GM23338 (cell line): ENCODE results near the gene CSNK2B. TPM values are rescaled to one million over a fixed set of nuclear protein-coding genes. Genes with fewer than 3 reads are reported as not detected.
A peak's percentile ranks its signal among the peaks of the same experiment; 100 is the strongest.

Experiments
- ATAC-seq: fragments of 200-7000 bp; cut with Tn5 transposase; 3 replicates; pipeline ENCODE4 v1.9.1; 2020
- DNase-seq: peaks from one replicate; pipeline ENCODE4 v3.0.0-alpha.2; 2015; ENCODE audit warnings: low spot score
- H2AFZ ChIP-seq: fragments of 200-600 bp; sonication (generic); 2 replicates; pipeline ENCODE4 v1.8.0; 2016; ENCODE audit warnings: antibody characterized with exemption, mild to moderate bottlenecking, moderate library complexity
- H3F3A ChIP-seq: fragments of 200-600 bp; sonication (generic); replicated peaks from 2 replicates; pipeline ENCODE4 v1.8.0; 2017; ENCODE audit warnings: antibody characterized with exemption, mixed run types, low read depth
- H3K27ac ChIP-seq: fragments of 200-600 bp; sonication (generic); 2 replicates; pipeline ENCODE4 v1.6.1; 2016; ENCODE audit warnings: low read depth
- H3K27me3 ChIP-seq: fragments of 200-600 bp; sonication (generic); 2 replicates; pipeline ENCODE4 v1.8.0; 2016; ENCODE audit warnings: mild to moderate bottlenecking, mixed run types, moderate library complexity; ENCODE audit not compliant: insufficient read depth
- H3K36me3 ChIP-seq: fragments of 200-600 bp; sonication (generic); 2 replicates; pipeline ENCODE4 v1.8.0; 2016; ENCODE audit warnings: mild to moderate bottlenecking; ENCODE audit not compliant: insufficient read depth
- H3K4me1 ChIP-seq: fragments of 200-600 bp; sonication (generic); 2 replicates; pipeline ENCODE4 v1.8.0; 2016; ENCODE audit warnings: mild to moderate bottlenecking, moderate library complexity; ENCODE audit not compliant: insufficient read depth
- H3K4me2 ChIP-seq: fragments of 200-600 bp; sonication (generic); 2 replicates; pipeline ENCODE4 v1.7.1; 2017; ENCODE audit warnings: mixed run types
- H3K4me3 ChIP-seq: fragments of 200-600 bp; sonication (generic); 2 replicates; pipeline ENCODE4 v1.6.1; 2016; ENCODE audit warnings: mixed run types
- H3K79me2 ChIP-seq: fragments of 200-600 bp; sonication (generic); replicated peaks from 2 replicates; pipeline ENCODE4 v1.8.0; 2017; ENCODE audit warnings: mild to moderate bottlenecking; ENCODE audit not compliant: insufficient read depth
- H3K9me2 ChIP-seq: fragments of 200-600 bp; sonication (generic); 2 replicates; pipeline ENCODE4 v1.8.0; 2017; ENCODE audit not compliant: insufficient read depth
- H4K20me1 ChIP-seq: fragments of 200-600 bp; sonication (generic); replicated peaks from 2 replicates; pipeline ENCODE4 v1.8.0; 2017; ENCODE audit warnings: mild to moderate bottlenecking; ENCODE audit not compliant: insufficient read depth
- H3K27ac Mint-ChIP-seq: 2 replicates; pipeline ENCODE4 v1.8.0; 2020; ENCODE audit warnings: inconsistent platforms, mild to moderate bottlenecking, moderate library complexity, mixed read lengths
- H3K27me3 Mint-ChIP-seq: 3 replicates; pipeline ENCODE4 v1.8.0; 2022; ENCODE audit warnings: low read depth, mild to moderate bottlenecking, moderate library complexity, mixed read lengths, inconsistent platforms; ENCODE audit not compliant: insufficient read depth, poor library complexity
- H3K36me3 Mint-ChIP-seq: 3 replicates; pipeline ENCODE4 v1.8.0; 2021; ENCODE audit warnings: low read depth, mild to moderate bottlenecking, inconsistent platforms, moderate library complexity, mixed read lengths
- H3K4me1 Mint-ChIP-seq: 3 replicates; pipeline ENCODE4 v1.8.0; 2020; ENCODE audit warnings: mild to moderate bottlenecking, inconsistent platforms, mixed read lengths
- H3K4me3 Mint-ChIP-seq: 3 replicates; pipeline ENCODE4 v1.8.0; 2021; ENCODE audit warnings: moderate library complexity, mild to moderate bottlenecking, inconsistent platforms, mixed read lengths
- H3K9me3 Mint-ChIP-seq: 3 replicates; pipeline ENCODE4 v1.8.0; 2020; ENCODE audit warnings: moderate library complexity, mild to moderate bottlenecking, inconsistent platforms, mixed read lengths
- CREB1 ChIP-seq: fragments of 250-450 bp; sonication (Bioruptor Pico); IDR thresholded peaks from 2 replicates; pipeline ENCODE4 v1.5.0; 2020; ENCODE audit warnings: low read depth, mild to moderate bottlenecking, moderate library complexity
- CTCF ChIP-seq, 2 experiments: fragments of 200-600 bp in 1 of 2; sonication (generic) in 1 of 2; conservative IDR thresholded peaks; 2 replicates each; pipeline versions ENCODE4 v1.5.1 to v1.6.1; 2016 to 2017; ENCODE audit warnings: antibody characterized with exemption in 2 of 2, low read depth in 2 of 2, mild to moderate bottlenecking in 2 of 2, moderate library complexity in 1 of 2
- EZH2 ChIP-seq: fragments of 200-600 bp; sonication (generic); IDR thresholded peaks from one replicate; pipeline ENCODE4 v1.8.0; 2017; ENCODE audit warnings: antibody characterized with exemption, mild to moderate bottlenecking, low read depth; ENCODE audit not compliant: unreplicated experiment
- EZH2phosphoT487 ChIP-seq: fragments of 200-600 bp; sonication (generic); IDR thresholded peaks from one replicate; pipeline ENCODE4 v1.8.1; 2018; ENCODE audit warnings: antibody characterized with exemption; ENCODE audit not compliant: unreplicated experiment
- NANOG ChIP-seq: IDR thresholded peaks from 2 replicates; pipeline ENCODE4 v1.6.1; 2016; ENCODE audit warnings: antibody characterized with exemption, borderline replicate concordance
- POLR2AphosphoS5 ChIP-seq: IDR thresholded peaks from 2 replicates; pipeline ENCODE4 v1.6.1; 2016; ENCODE audit warnings: antibody characterized with exemption, low read depth
- REST ChIP-seq: IDR thresholded peaks from one replicate; pipeline ENCODE4 v1.6.1; 2018; ENCODE audit warnings: antibody characterized with exemption; ENCODE audit not compliant: unreplicated experiment
- STAT1 ChIP-seq: IDR thresholded peaks from one replicate; pipeline ENCODE4 v1.6.1; 2016; ENCODE audit warnings: antibody characterized with exemption; ENCODE audit not compliant: unreplicated experiment
- ZNF114 ChIP-seq: fragments of 250-450 bp; sonication (Bioruptor Pico); IDR thresholded peaks from 2 replicates; pipeline ENCODE4 v1.5.0; 2020; ENCODE audit warnings: mild to moderate bottlenecking, moderate library complexity
- ZNF331 ChIP-seq: fragments of 250-450 bp; sonication (Bioruptor Pico); IDR thresholded peaks from 2 replicates; pipeline ENCODE4 v1.5.0; 2020; ENCODE audit warnings: low read depth, mild to moderate bottlenecking, moderate library complexity
- polyA plus RNA-seq: library from polyadenylated mRNA; unstranded; fragments of >200 nt; fragmentation: Nextera tagmentation; extraction: Ambion mirVana; gene quantifications from 2 replicates; pipeline ENCODE4 v1.2.1, GENCODE V29; 2016
- total RNA-seq: library from RNA; depleted of rRNA; stranded (reverse); fragments of >200 nt; shearing (Covaris generic); gene quantifications from 2 replicates; pipeline ENCODE4 v1.2.3, GENCODE V29; 2014

CSNK2B gene
- total and polyA plus RNA-seq, 2 experiments from 2014 or later: 260 to 271 TPM

DNA sequence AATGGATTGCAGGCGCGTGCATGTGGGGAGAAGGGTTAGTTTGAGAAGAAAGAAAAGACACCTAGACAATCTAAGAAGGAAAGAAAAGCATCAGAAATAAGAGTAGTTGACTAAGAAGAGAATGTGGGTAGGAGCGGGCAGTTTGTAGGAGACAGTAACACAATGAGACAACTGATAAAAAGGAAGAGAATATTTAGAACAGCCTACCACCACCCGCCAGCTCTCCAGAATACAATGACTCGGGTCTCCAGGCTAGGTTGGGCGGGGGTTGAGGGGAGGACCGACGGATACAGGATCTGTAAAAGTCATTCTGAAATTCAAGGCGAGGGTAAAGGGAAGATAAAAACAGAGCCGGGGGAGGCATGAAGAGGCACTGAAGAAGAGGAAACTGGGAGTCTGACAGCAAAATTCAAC, 36.5 kb downstream of the CSNK2B start:
- peak; percentile 41 for ATAC-seq
- Histone ChIP-seq H3K4me3 (peak overlapping the region; percentile 80), H2AFZ (peak overlapping the region; percentile 80), H3K36me3 (no peaks in the 10 kb centered on the region), H3F3A (peaks cover 3% of the 10 kb centered on the region; the same call in 1 of the 2 replicates), H4K20me1 (peaks cover 3% of the 10 kb centered on the region; the same call in 1 of the 2 replicates), H3K27me3 (no peaks in the 10 kb centered on the region), H3K4me1 (peaks cover 5% of the 10 kb centered on the region; the same call in 1 of the 2 replicates), H3K79me2 (peaks cover 14% of the 10 kb centered on the region), H3K4me2 (peak overlapping the region; percentile 86), H3K27ac (peak overlapping the region; percentile 89; the same call in 1 of the 2 replicates), H3K9me2 (no peaks in the 10 kb centered on the region)
- H3K27me3 Mint-ChIP-seq: peaks cover 10% of the 10 kb centered on the region
- H3K4me1 Mint-ChIP-seq: peaks cover 10% of the 10 kb centered on the region
- no peaks in the 10 kb centered on the region for H3K9me3 Mint-ChIP-seq
- DNase-seq: no peak
- peak overlapping the region; percentile 96 for H3K4me3 Mint-ChIP-seq
- TF ChIP-seq CTCF (conservative IDR thresholded peaks at IDR 0.05; ENCODE audit: low read depth in 2 of 2): no peak
- H3K36me3 Mint-ChIP-seq: peaks cover 8% of the 10 kb centered on the region; the same call in 2 of the 3 replicates
- peak overlapping the region; percentile 95 for H3K27ac Mint-ChIP-seq

- Histone ChIP-seq H3K9me2 (no peaks in the 10 kb centered on the region), H3F3A (peaks cover 3% of the 10 kb centered on the region; the same call in 1 of the 2 replicates), H4K20me1 (peaks cover 3% of the 10 kb centered on the region; the same call in 1 of the 2 replicates), H3K27me3 (no peaks in the 10 kb centered on the region), H3K36me3 (no peaks in the 10 kb centered on the region), H3K79me2 (peaks cover 14% of the 10 kb centered on the region), H3K4me2 (peak within 1 kb of the TSS; percentile 86), H3K4me3 (peak within 1 kb of the TSS; percentile 80), H3K27ac (peak within 1 kb of the TSS; percentile 89), H2AFZ (peak within 1 kb of the TSS; percentile 90), H3K4me1 (peaks cover 5% of the 10 kb centered on the region; the same call in 1 of the 2 replicates)
- H3K9me3 Mint-ChIP-seq: no peaks in the 10 kb centered on the region
- H3K27ac Mint-ChIP-seq: peak within 1 kb of the TSS; percentile 95
- peaks cover 4% of the 10 kb centered on the region; the same call in 2 of the 3 replicates for H3K36me3 Mint-ChIP-seq
- H3K4me1 Mint-ChIP-seq: peaks cover 10% of the 10 kb centered on the region
- H3K4me3 Mint-ChIP-seq: peak within 1 kb of the TSS; percentile 96
- DNase-seq (peak; percentile 99), ATAC-seq (peak; percentile 95)
- H3K27me3 Mint-ChIP-seq: peaks cover 11% of the 10 kb centered on the region
- TF ChIP-seq CREB1: peak; percentile 88
- TF ChIP-seq CTCF (conservative IDR thresholded peaks at IDR 0.05; ENCODE audit: low read depth in 2 of 2): no peak
- TF ChIP-seq NANOG: no peak
- no peak for TF ChIP-seq EZH2phosphoT487
- no peak for TF ChIP-seq REST
- TF ChIP-seq STAT1: no peak
- TF ChIP-seq POLR2AphosphoS5: peak; percentile 85
- no peak for TF ChIP-seq ZNF114 (CRISPR knock-in tag)
- no peak for TF ChIP-seq EZH2
- no peak for TF ChIP-seq ZNF331 (CRISPR knock-in tag)
These were observed 37.2 kb downstream of the CSNK2B start, which contains the start of gene ABHD16A for GRCh38 chr6:31702819-31703716. Gene ABHD16A (minus strand): TSS chr6:31703324. CDS start chr6:31703281, 43 bp downstream.
